Neural progenitor cell (in vitro differentiated cells): Measurements from ENCODE around the gene R3HDM1.

Experiments used
- CTCF ChIP-seq: fragments of 200-600 bp; sonication (generic); IDR thresholded peaks from 2 replicates; pipeline ENCODE4 v1.5.1; 2017; ENCODE audit warnings: antibody characterized with exemption, mild to moderate bottlenecking
- EZH2 ChIP-seq: fragments of 200-600 bp; sonication (generic); IDR thresholded peaks from 2 replicates; pipeline ENCODE4 v1.6.1; 2017; ENCODE audit warnings: antibody characterized with exemption, mild to moderate bottlenecking, moderate library complexity
- EZH2phosphoT487 ChIP-seq: fragments of 200-600 bp; sonication (generic); IDR thresholded peaks from 2 replicates; pipeline ENCODE4 v1.6.1; 2017; ENCODE audit warnings: antibody characterized with exemption

- TF ChIP-seq CTCF (no peak), EZH2phosphoT487 (no peak), EZH2 (no peak)
Observed at GRCh38 chr2:135679125-135679524, 147.8 kb downstream of the R3HDM1 start.
